ENCODE measurements around the gene FAM114A2.

Gene FAM114A2

GRCh38 chr5:153981905-153982605, 56.7 kb downstream of the FAM114A2 start:
- DNase-seq, result no peak

GRCh38 chr5:153979028-153979783, 59.5 kb downstream of the FAM114A2 start:
- no peak for DNase-seq

- DNase-seq, result no peak
Observed at GRCh38 chr5:153974813-153975163, 63.9 kb downstream of the FAM114A2 start.

GRCh38 chr5:153974131-153974812, 64.4 kb downstream of the FAM114A2 start:
- DNase-seq, result peak in 3 of 6 experiments; percentile 1 to 34 (median 30)

- no peak for DNase-seq
Observed at GRCh38 chr5:153972240-153972639, 66.5 kb downstream of the FAM114A2 start.

GRCh38 chr5:153970496-153970895, 68.2 kb downstream of the FAM114A2 start:
- DNase-seq, result no peak

- DNase-seq, result no peak
Observed at GRCh38 chr5:153969563-153969895, 69.2 kb downstream of the FAM114A2 start.

- DNase-seq, result no peak
Observed at GRCh38 chr5:153968761-153969562, 69.7 kb downstream of the FAM114A2 start.

GRCh38 chr5:153964880-153965645, 73.6 kb downstream of the FAM114A2 start:
- DNase-seq, result peak in 2 of 6 experiments; percentile 6 to 20

- no peak for DNase-seq
Observed at GRCh38 chr5:153964191-153964879, 74.4 kb downstream of the FAM114A2 start.

GRCh38 chr5:153960269-153961215, 78.2 kb downstream of the FAM114A2 start:
- no peak for DNase-seq

- DNase-seq, result no peak
Observed at GRCh38 chr5:153959134-153959957, 79.4 kb downstream of the FAM114A2 start.

- no peak for DNase-seq
Observed at GRCh38 chr5:153957205-153957604, 81.5 kb downstream of the FAM114A2 start.

GRCh38 chr5:153953411-153953810, 85.3 kb downstream of the FAM114A2 start:
- no peak for DNase-seq

- DNase-seq, result no peak
Observed at GRCh38 chr5:153952893-153953292, 85.8 kb downstream of the FAM114A2 start.

- DNase-seq, result no peak
Observed at GRCh38 chr5:153952057-153952456, 86.7 kb downstream of the FAM114A2 start.

- DNase-seq, result no peak
Observed at GRCh38 chr5:153941265-153941664, 97.4 kb downstream of the FAM114A2 start.
